Neural progenitor cell (in vitro differentiated cells): Measurements from ENCODE around the gene C17orf113.

Experiments
- EZH2phosphoT487 ChIP-seq: fragments of 200-600 bp; sonication (generic); IDR thresholded peaks from 2 replicates; pipeline ENCODE4 v1.6.1; 2017; ENCODE audit warnings: antibody characterized with exemption
- TF ChIP-seq, protein P1 (sequence below): fragments of 200-600 bp; sonication (generic); IDR thresholded peaks from 2 replicates; pipeline ENCODE4 v1.5.1; 2017; ENCODE audit warnings: antibody characterized with exemption, mild to moderate bottlenecking

DNA sequence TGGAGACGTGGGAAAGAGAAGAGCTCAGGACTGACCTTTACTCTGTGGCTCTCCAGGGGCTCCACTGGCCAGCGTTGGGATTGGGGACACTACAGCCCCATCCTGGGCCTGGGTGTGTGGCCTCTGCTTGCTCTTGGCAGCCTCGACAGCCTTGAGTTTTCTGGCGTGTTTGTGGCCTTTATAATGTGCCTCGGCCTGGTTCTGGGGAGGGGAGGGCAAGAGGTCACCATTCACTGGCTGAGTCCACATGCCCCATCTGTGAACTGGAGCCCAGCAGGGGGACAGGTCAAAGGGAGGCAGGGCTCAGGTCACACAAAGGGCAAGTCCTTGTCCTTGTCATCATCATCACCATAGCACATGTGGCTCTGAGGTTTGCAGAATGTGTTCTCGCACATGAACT, 18.8 kb downstream of the C17orf113 start:
- TF ChIP-seq, protein P1, sequence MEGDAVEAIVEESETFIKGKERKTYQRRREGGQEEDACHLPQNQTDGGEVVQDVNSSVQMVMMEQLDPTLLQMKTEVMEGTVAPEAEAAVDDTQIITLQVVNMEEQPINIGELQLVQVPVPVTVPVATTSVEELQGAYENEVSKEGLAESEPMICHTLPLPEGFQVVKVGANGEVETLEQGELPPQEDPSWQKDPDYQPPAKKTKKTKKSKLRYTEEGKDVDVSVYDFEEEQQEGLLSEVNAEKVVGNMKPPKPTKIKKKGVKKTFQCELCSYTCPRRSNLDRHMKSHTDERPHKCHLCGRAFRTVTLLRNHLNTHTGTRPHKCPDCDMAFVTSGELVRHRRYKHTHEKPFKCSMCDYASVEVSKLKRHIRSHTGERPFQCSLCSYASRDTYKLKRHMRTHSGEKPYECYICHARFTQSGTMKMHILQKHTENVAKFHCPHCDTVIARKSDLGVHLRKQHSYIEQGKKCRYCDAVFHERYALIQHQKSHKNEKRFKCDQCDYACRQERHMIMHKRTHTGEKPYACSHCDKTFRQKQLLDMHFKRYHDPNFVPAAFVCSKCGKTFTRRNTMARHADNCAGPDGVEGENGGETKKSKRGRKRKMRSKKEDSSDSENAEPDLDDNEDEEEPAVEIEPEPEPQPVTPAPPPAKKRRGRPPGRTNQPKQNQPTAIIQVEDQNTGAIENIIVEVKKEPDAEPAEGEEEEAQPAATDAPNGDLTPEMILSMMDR: no peak
- no peak for TF ChIP-seq EZH2phosphoT487
